Right cardiac atrium (tissue), 5 donors: ENCODE data around the gene C14orf39. TPM values are rescaled to one million over a fixed set of nuclear protein-coding genes. Genes with fewer than 3 reads are reported as not detected.

Source experiments
- ATAC-seq, 2 donors: fragments of 200-7000 bp; cut with Tn5 transposase; one replicate each; pipeline versions ENCODE4 v1.8.0 to v1.9.1; 2020; ENCODE audit warnings: moderate library complexity in 2 of 2, mild to moderate bottlenecking in 1 of 2
- DNase-seq, 3 donors: peaks; one replicate each; pipeline ENCODE4 v3.0.0-alpha.2; 2020
- H3K27ac ChIP-seq: one replicate; pipeline ENCODE4 v1.5.1; 2013; ENCODE audit warnings: mild to moderate bottlenecking, low read length, control low read depth, moderate library complexity
- H3K27me3 ChIP-seq: one replicate; pipeline ENCODE4 v1.6.1; 2013; ENCODE audit not compliant: control insufficient read depth, insufficient read depth
- H3K4me1 ChIP-seq: one replicate; pipeline ENCODE4 v1.6.1; 2013; ENCODE audit warnings: low read length; ENCODE audit not compliant: control insufficient read depth, insufficient read depth
- H3K4me3 ChIP-seq: one replicate; pipeline ENCODE4 v1.5.1; 2013; ENCODE audit warnings: low read length, control low read depth
- H3K9me3 ChIP-seq: one replicate; pipeline ENCODE4 v1.6.1; 2013; ENCODE audit warnings: low read length; ENCODE audit not compliant: control insufficient read depth
- WGBS: extraction: QIAGEN DNeasy Blood & Tissue Kit; methylation state at CpG from one replicate; pipeline ENCODE4 v1.1.7; 2013; 5-methylcytosine and 5-hydroxymethylcytosine counted together
- intact Hi-C, 4 donors: fragments of 100-400 bp; cut with DNase I; formaldehyde crosslinking; loops; one replicate each; pipeline versions ENCODE4 v1.11.0 to v1.14.0; 2022 to 2023
- polyA plus RNA-seq: library from polyadenylated mRNA; stranded (reverse); fragments of 200-250 nt; gene quantifications from one replicate; pipeline ENCODE4 v1.2.3, GENCODE V29; 2013
- total RNA-seq, 4 donors: library from RNA; stranded (reverse); fragmentation: NEBNext Ultra II Directional; extraction: Animal tissue kit (Norgen Biotek cat#: 25700); gene quantifications; one replicate each; pipeline ENCODE4 v1.2.1, GENCODE V29; 2021
- donor health status: healthy with polysubstance abuse.
- donor health status: DM: no; HTN: yes; CAD: no.
- donor health status: DM: no; HTN: no; CAD: no.
- donor health status: DM: no; HTN: yes; CAD: no; lungs with severe emphysema.
- donor health status: DM: yes; HTN: yes; CAD: no.

The C14orf39 gene
- total and polyA plus RNA-seq, 5 donors: not detected

- no peaks in the 10 kb centered on the region for H3K4me1 ChIP-seq
- H3K27me3 ChIP-seq: no peaks in the 10 kb centered on the region
- no peak overlapping the region for H3K27ac ChIP-seq
- WGBS: 3% methylated on average over 58 of the region's 58 CpGs
- intact Hi-C loops: no loop called here
- H3K4me3 ChIP-seq: no peak overlapping the region
- peak in 1 of 3 donors; percentile 43 for DNase-seq
- H3K9me3 ChIP-seq: no peaks in the 10 kb centered on the region
- ATAC-seq: no peak
Measured at GRCh38 chr14:60509438-60510253, 23.8 kb upstream of the C14orf39 start.

- DNase-seq: peak in 2 of 3 donors; percentile 38 to 48
- WGBS: 1% methylated on average over 55 of the region's 55 CpGs
- Histone ChIP-seq H3K27ac (no peak within 1 kb of the TSS), H3K4me3 (no peak within 1 kb of the TSS), H3K4me1 (no peaks in the 10 kb centered on the region), H3K27me3 (peaks cover 2% of the 10 kb centered on the region), H3K9me3 (no peaks in the 10 kb centered on the region)
- intact Hi-C loops: no loop called here
- peak in 1 of 2 donors; percentile 33 for ATAC-seq
Measured at GRCh38 chr14:60508707-60509437, 23.0 kb upstream of the C14orf39 start, which contains the start of gene SIX6. SIX6 (plus strand) TSS chr14:60509146; CDS start chr14:60509399, 253 bp downstream.

- 5% methylated on average over 5 of the region's 5 CpGs for WGBS
- Histone ChIP-seq H3K9me3 (no peaks in the 10 kb centered on the region), H3K27me3 (peaks cover 4% of the 10 kb centered on the region), H3K4me1 (no peaks in the 10 kb centered on the region), H3K4me3 (no peak overlapping the region), H3K27ac (no peak overlapping the region)
- ATAC-seq: no peak
- DNase-seq: no peak
- intact Hi-C loops: no loop called here
Measured at GRCh38 chr14:60508363-60508706, 22.5 kb upstream of the C14orf39 start.

- DNase-seq (no peak), ATAC-seq (no peak)
- 4% methylated on average over 48 of the region's 48 CpGs for WGBS
- no peak overlapping the region for H3K27ac ChIP-seq
- H3K4me3 ChIP-seq: no peak overlapping the region
- peaks cover 4% of the 10 kb centered on the region for H3K27me3 ChIP-seq
- intact Hi-C loops: no loop called here
- no peaks in the 10 kb centered on the region for H3K4me1 ChIP-seq
- no peaks in the 10 kb centered on the region for H3K9me3 ChIP-seq
Measured at GRCh38 chr14:60506985-60507829, 21.3 kb upstream of the C14orf39 start.

GRCh38 chr14:60506462-60506984, 20.7 kb upstream of the C14orf39 start:
- H3K27ac ChIP-seq: no peak overlapping the region
- H3K4me1 ChIP-seq: no peaks in the 10 kb centered on the region
- peaks cover 7% of the 10 kb centered on the region for H3K27me3 ChIP-seq
- 4% methylated on average over 17 of the region's 17 CpGs for WGBS
- no peak for ATAC-seq
- no peaks in the 10 kb centered on the region for H3K9me3 ChIP-seq
- H3K4me3 ChIP-seq: no peak overlapping the region
- intact Hi-C loops: no loop called here
- DNase-seq: no peak

GRCh38 chr14:60506010-60506409, 20.1 kb upstream of the C14orf39 start:
- intact Hi-C loops: no loop called here
- Histone ChIP-seq H3K9me3 (no peaks in the 10 kb centered on the region), H3K27ac (no peak overlapping the region), H3K4me1 (no peaks in the 10 kb centered on the region), H3K4me3 (no peak overlapping the region), H3K27me3 (peaks cover 9% of the 10 kb centered on the region)
- ATAC-seq: no peak
- 6% methylated on average over 7 of the region's 7 CpGs for WGBS
- no peak for DNase-seq

- H3K4me3 ChIP-seq: no peak overlapping the region
- H3K27me3 ChIP-seq: peaks cover 10% of the 10 kb centered on the region
- DNase-seq (no peak), ATAC-seq (no peak)
- intact Hi-C loops: no loop called here
- no peak overlapping the region for H3K27ac ChIP-seq
- H3K9me3 ChIP-seq: no peaks in the 10 kb centered on the region
- 6% methylated on average over 2 of the region's 2 CpGs for WGBS
- no peaks in the 10 kb centered on the region for H3K4me1 ChIP-seq
Measured at GRCh38 chr14:60505448-60505847, 19.6 kb upstream of the C14orf39 start.

GRCh38 chr14:60502541-60502940, 16.7 kb upstream of the C14orf39 start:
- Histone ChIP-seq H3K27me3 (peaks cover 10% of the 10 kb centered on the region), H3K4me3 (no peak overlapping the region)
- intact Hi-C loops: no loop called here

GRCh38 chr14:60495946-60496345, 10.1 kb upstream of the C14orf39 start:
- Histone ChIP-seq H3K4me1 (no peaks in the 10 kb centered on the region), H3K27me3 (peaks cover under 1% of the 10 kb centered on the region), H3K9me3 (no peaks in the 10 kb centered on the region), H3K27ac (no peak overlapping the region), H3K4me3 (no peak overlapping the region)
- WGBS: 37% methylated on average over 1 of the region's 1 CpG
- no peak for ATAC-seq
- no peak for DNase-seq
- intact Hi-C loops: no loop called here

More at GRCh38 chr14:60502541-60502940, 16.7 kb upstream of the C14orf39 start:
- no peak overlapping the region for H3K27ac ChIP-seq
- no peaks in the 10 kb centered on the region for H3K4me1 ChIP-seq
- ATAC-seq: no peak
- no peak for DNase-seq
- H3K9me3 ChIP-seq: no peaks in the 10 kb centered on the region

GRCh38 chr14:60490270-60490669, 4.4 kb upstream of the C14orf39 start:
- Histone ChIP-seq H3K27me3 (no peaks in the 10 kb centered on the region), H3K27ac (no peak overlapping the region)

More at GRCh38 chr14:60490270-60490669, 4.4 kb upstream of the C14orf39 start:
- no peaks in the 10 kb centered on the region for H3K9me3 ChIP-seq
- WGBS: 84% methylated on average over 3 of the region's 3 CpGs
- intact Hi-C loops: no loop called here
- DNase-seq (no peak), ATAC-seq (no peak)
- H3K4me1 ChIP-seq: no peaks in the 10 kb centered on the region
- no peak overlapping the region for H3K4me3 ChIP-seq
